DOHH2 (cell line): ENCODE data around the gene ARL15.

Source experiments
- CTCF ChIP-seq: fragments of 200-600 bp; sonication (generic); IDR thresholded peaks from one replicate; pipeline ENCODE4 v1.5.1; 2014; ENCODE audit warnings: antibody characterized with exemption, mild to moderate bottlenecking, low read depth, low read length; ENCODE audit not compliant: poor library complexity, severe bottlenecking
- EZH2phosphoT487 ChIP-seq: fragments of 200-600 bp; sonication (generic); IDR thresholded peaks from 2 replicates; pipeline ENCODE4 v1.6.1; 2017; ENCODE audit warnings: borderline replicate concordance, mild to moderate bottlenecking, antibody characterized with exemption, low read length, moderate library complexity, mixed read lengths

GRCh38 chr5:53942724-53943123 is 367.6 kb downstream of the ARL15 start:
- TF ChIP-seq CTCF (no peak), EZH2phosphoT487 (no peak)
